ENCODE data around the gene SPECC1. TPM values are rescaled to one million over a fixed set of nuclear protein-coding genes. Genes with fewer than 3 reads are reported as not detected.

SPECC1 gene
- total and polyA plus RNA-seq, 2 donors (not counting 3 experiments of a cell fraction or from before 2014, with no cell fraction given) = 5.3 to 20.4 TPM

GRCh38 chr17:20116683-20117309 is 107.6 kb downstream of the SPECC1 start:
- Histone ChIP-seq H3K36me3 (ENCODE audit: control insufficient read depth in 2 of 2, extremely low read depth in 1 of 2, insufficient read depth in 2 of 2, low read length in 2 of 2) (no peaks in the 10 kb centered on the region), H3K9me3 (replicated peaks; ENCODE audit: control insufficient read depth, insufficient read depth, low read length) (no peaks in the 10 kb centered on the region), H3K9me1 (replicated peaks; ENCODE audit: control insufficient read depth, extremely low read depth, insufficient read depth, low read length) (no peaks in the 10 kb centered on the region), H3K4me2 (ENCODE audit: insufficient read depth, low read length) (no peak overlapping the region), H2AFZ (ENCODE audit: low read depth, low read length) (no peak overlapping the region), H3K4me3 (replicated peaks in 1 of 3; ENCODE audit: insufficient read depth in 1 of 3, low read depth in 1 of 3, low read length in 3 of 3) (no peak overlapping the region), H3K79me2 (ENCODE audit: control insufficient read depth, insufficient read depth, low read length) (no peaks in the 10 kb centered on the region), H3K4me1 (ENCODE audit: control insufficient read depth, extremely low read depth, insufficient read depth, low read length) (no peaks in the 10 kb centered on the region), H3K27ac (ENCODE audit: insufficient read depth, low read depth, low read length) (no peak overlapping the region), H3K9ac (replicated peaks; ENCODE audit: extremely low read depth, insufficient read depth, low read length) (no peak overlapping the region), H4K20me1 (replicated peaks; ENCODE audit: control insufficient read depth, extremely low read depth, insufficient read depth, low read length) (no peaks in the 10 kb centered on the region), H3K27me3 (ENCODE audit: control insufficient read depth in 2 of 2, insufficient read depth in 2 of 2, low read length in 2 of 2) (peaks cover 0 to 3% of the 10 kb centered on the region in 2 experiments)
- TF ChIP-seq MYC (IDR thresholded peaks at IDR 0.05; ENCODE audit: low read depth, low read length) = no peak
- no peak for TF ChIP-seq FOS (IDR thresholded peaks at IDR 0.05; ENCODE audit: borderline replicate concordance, insufficient read depth, low read length)
- TF ChIP-seq CTCF (IDR thresholded peaks at IDR 0.05; ENCODE audit: extremely low read depth in 1 of 2, insufficient read depth in 1 of 2, low read depth in 1 of 2, low read length in 2 of 2) = peak; percentile 59 to 62
- no peak for TF ChIP-seq POLR2A (IDR thresholded peaks at IDR 0.05; ENCODE audit: low read depth, low read length)
- no TSS peak for BruUV-seq (replicated peaks)
- intact Hi-C loops (cut with micrococcal nuclease) (loop anchor here (1.0 to 5.0 kb wide), 2 partner anchors 109 to 124 kb away; partner anchors contain the start of gene SPECC1), dilution Hi-C loops (cut with MboI; ENCODE audit: extremely low pct_ligation_motif_present, low sequenced_read_pairs) (no loop called here)
- POLR2A ChIA-PET = no interaction called here
- DNase-seq (ENCODE audit: low read depth, low spot score) (peak; percentile 48), FAIRE-seq (peak; percentile 50)
- CTCF ChIA-PET = interaction anchor here (0.7 to 2.5 kb wide), 12 partner anchors 10 to 754 kb away, joined by 3 to 125 read pairs (median 4); partner anchors contain the start of genes B9D1 and SPECC1

DNA sequence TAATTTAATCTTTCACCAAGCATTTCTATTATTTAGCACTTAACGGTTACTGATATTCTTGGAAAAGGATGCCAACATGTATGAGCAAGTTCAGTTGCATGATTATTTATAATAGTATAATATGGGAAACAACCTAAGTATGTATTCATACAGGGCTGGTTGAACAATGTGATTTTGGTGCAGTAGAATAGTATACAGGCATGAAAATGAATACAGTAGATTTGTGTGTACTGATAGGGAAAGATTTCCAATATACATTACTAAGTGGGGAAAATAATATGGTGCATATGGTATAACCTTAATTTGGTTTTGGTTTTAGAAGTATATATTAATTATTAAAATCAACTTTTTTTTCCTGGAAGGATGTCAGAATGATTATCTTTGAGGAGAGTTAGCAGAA is 109.1 kb downstream of the SPECC1 start:
- DNase-seq (ENCODE audit: low read depth, low spot score) = no peak
- H3K9me3 ChIP-seq (replicated peaks; ENCODE audit: control insufficient read depth, insufficient read depth, low read length) = no peaks in the 10 kb centered on the region
- H4K20me1 ChIP-seq (replicated peaks; ENCODE audit: control insufficient read depth, extremely low read depth, insufficient read depth, low read length) = no peaks in the 10 kb centered on the region
- no peak overlapping the region for H3K4me2 ChIP-seq (ENCODE audit: insufficient read depth, low read length)
- H3K36me3 ChIP-seq (ENCODE audit: control insufficient read depth in 2 of 2, extremely low read depth in 1 of 2, insufficient read depth in 2 of 2, low read length in 2 of 2) = no peaks in the 10 kb centered on the region
- intact Hi-C loops (cut with micrococcal nuclease) (loop anchor here (5.0 kb wide), 1 partner anchor 111 kb away; the partner anchor contains the start of gene SPECC1), dilution Hi-C loops (cut with MboI; ENCODE audit: extremely low pct_ligation_motif_present, low sequenced_read_pairs) (no loop called here)
- H2AFZ ChIP-seq (ENCODE audit: low read depth, low read length) = no peak overlapping the region
- H3K4me3 ChIP-seq (replicated peaks in 1 of 3; ENCODE audit: insufficient read depth in 1 of 3, low read depth in 1 of 3, low read length in 3 of 3) = no peak overlapping the region
- H3K9me1 ChIP-seq (replicated peaks; ENCODE audit: control insufficient read depth, extremely low read depth, insufficient read depth, low read length) = no peaks in the 10 kb centered on the region
- CTCF ChIA-PET = interaction anchor here (1.8 to 2.2 kb wide), 3 partner anchors 9 to 756 kb away, joined by 6 to 7 read pairs (median 7); partner anchors contain the start of gene B9D1
- POLR2A ChIA-PET = no interaction called here
- TF ChIP-seq FOS (IDR thresholded peaks at IDR 0.05; ENCODE audit: borderline replicate concordance, insufficient read depth, low read length) (no peak), EZH2 (IDR thresholded peaks at IDR 0.05; ENCODE audit: borderline replicate concordance, low read depth, low read length, severe bottlenecking) (no peak), MYC (IDR thresholded peaks at IDR 0.05; ENCODE audit: low read depth, low read length) (no peak), POLR2AphosphoS5 (IDR thresholded peaks at IDR 0.05; ENCODE audit: insufficient read depth, low read depth, low read length) (no peak), POLR2A (IDR thresholded peaks at IDR 0.05; ENCODE audit: low read depth, low read length) (no peak), GATA2 (IDR thresholded peaks at IDR 0.05; ENCODE audit: insufficient read depth, insufficient read length, low read depth, low read length) (no peak), CTCF (IDR thresholded peaks at IDR 0.05; ENCODE audit: extremely low read depth in 1 of 2, insufficient read depth in 1 of 2, low read depth in 1 of 2, low read length in 2 of 2) (no peak), MAX (IDR thresholded peaks at IDR 0.05; ENCODE audit: insufficient read depth, insufficient read length) (no peak), JUN (IDR thresholded peaks at IDR 0.05; ENCODE audit: borderline replicate concordance, insufficient read depth, insufficient read length, low read depth) (no peak)
- no peaks in the 10 kb centered on the region for H3K4me1 ChIP-seq (ENCODE audit: control insufficient read depth, extremely low read depth, insufficient read depth, low read length)
- peaks cover 0 to 3% of the 10 kb centered on the region in 2 experiments for H3K27me3 ChIP-seq (ENCODE audit: control insufficient read depth in 2 of 2, insufficient read depth in 2 of 2, low read length in 2 of 2)
- no peak for FAIRE-seq
- no peak overlapping the region for H3K27ac ChIP-seq (ENCODE audit: insufficient read depth, low read depth, low read length)
- no peaks in the 10 kb centered on the region for H3K79me2 ChIP-seq (ENCODE audit: control insufficient read depth, insufficient read depth, low read length)
- BruUV-seq (replicated peaks) = no TSS peak
- no peak overlapping the region for H3K9ac ChIP-seq (replicated peaks; ENCODE audit: extremely low read depth, insufficient read depth, low read length)
